Measurements from ENCODE around the gene PHF10. TPM values are rescaled to one million over a fixed set of nuclear protein-coding genes. Genes with fewer than 3 reads are reported as not detected.

PHF10 gene
- polyA plus RNA-seq, 4 donors, result 23.5 to 75.4 (median 36.6) TPM

DNA sequence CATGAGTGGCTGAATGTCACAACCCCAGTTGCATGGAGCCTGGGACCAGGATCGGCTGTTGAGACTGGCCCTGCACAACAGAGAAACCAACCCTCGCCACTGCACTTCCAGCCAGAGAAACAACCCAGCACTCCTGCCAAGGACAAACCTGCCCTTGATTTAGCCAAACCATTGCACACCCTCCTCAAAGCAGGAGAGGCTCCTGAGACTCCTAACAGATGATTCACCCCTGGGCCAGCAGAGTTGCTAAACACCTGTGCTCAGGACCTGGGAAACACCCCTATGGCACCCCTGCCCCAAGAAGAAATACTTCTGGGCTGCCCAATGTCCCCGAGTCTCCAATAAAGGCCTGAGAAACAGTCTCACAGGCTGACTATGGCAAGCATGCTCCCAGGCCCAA is 40.2 kb downstream of the PHF10 start:
- Histone ChIP-seq H3K36me3 (ENCODE audit: control insufficient read depth in 3 of 3, insufficient read depth in 2 of 3, low read depth in 1 of 3, low read length in 3 of 3) (peaks cover 0 to 30% (median 2%) of the 10 kb centered on the region in 3 donors), H3K27ac (ENCODE audit: low read depth in 1 of 3, low read length in 2 of 3) (no peak overlapping the region), H3K27me3 (ENCODE audit: control insufficient read depth in 3 of 3, insufficient read depth in 3 of 3, low read length in 3 of 3) (no peaks in the 10 kb centered on the region), H3K4me3 (ENCODE audit: low read depth in 1 of 3, low read length in 3 of 3) (no peak overlapping the region), H3K9me3 (ENCODE audit: control insufficient read depth in 2 of 2, insufficient read depth in 1 of 2, low read depth in 1 of 2, low read length in 1 of 2) (peaks cover 0 to 36% of the 10 kb centered on the region in 2 donors), H3K4me1 (ENCODE audit: control insufficient read depth in 3 of 3, insufficient read depth in 2 of 3, low read depth in 1 of 3, low read length in 2 of 3) (no peaks in the 10 kb centered on the region)
- FAIRE-seq, result no peak
- WGBS, 3 donors, result 88 to 100% (median 98%) methylated on average over 3 of the region's 3 CpGs
- DNase-seq, result no peak

- DNase-seq (peak; percentile 14 to 67), FAIRE-seq (no peak)
- Histone ChIP-seq H3K4me1 (ENCODE audit: control insufficient read depth in 3 of 3, insufficient read depth in 2 of 3, low read depth in 1 of 3, low read length in 2 of 3) (peaks cover 0 to 7% (median 0%) of the 10 kb centered on the region in 3 donors), H3K9me3 (ENCODE audit: control insufficient read depth in 2 of 2, insufficient read depth in 1 of 2, low read depth in 1 of 2, low read length in 1 of 2) (peaks cover 0 to 14% of the 10 kb centered on the region in 2 donors), H3K27me3 (ENCODE audit: control insufficient read depth in 3 of 3, insufficient read depth in 3 of 3, low read length in 3 of 3) (no peaks in the 10 kb centered on the region), H3K36me3 (ENCODE audit: control insufficient read depth in 3 of 3, insufficient read depth in 2 of 3, low read depth in 1 of 3, low read length in 3 of 3) (peaks cover 0 to 20% (median 0%) of the 10 kb centered on the region in 3 donors), H3K27ac (ENCODE audit: low read depth in 1 of 3, low read length in 2 of 3) (no peak overlapping the region), H3K4me3 (ENCODE audit: low read depth in 1 of 3, low read length in 3 of 3) (no peak overlapping the region)
- WGBS, 3 donors, result 40 to 65% (median 64%) methylated on average over 1 of the region's 1 CpG
Observed at GRCh38 chr6:169678342-169678741, 46.0 kb downstream of the PHF10 start.

GRCh38 chr6:169677096-169677495 is 47.2 kb downstream of the PHF10 start:
- Histone ChIP-seq H3K27ac (ENCODE audit: low read depth in 1 of 3, low read length in 2 of 3) (no peak overlapping the region), H3K9me3 (ENCODE audit: control insufficient read depth in 2 of 2, insufficient read depth in 1 of 2, low read depth in 1 of 2, low read length in 1 of 2) (peaks cover 0 to 11% of the 10 kb centered on the region in 2 donors), H3K4me1 (ENCODE audit: control insufficient read depth in 3 of 3, insufficient read depth in 2 of 3, low read depth in 1 of 3, low read length in 2 of 3) (peaks cover 0 to 7% (median 0%) of the 10 kb centered on the region in 3 donors), H3K4me3 (ENCODE audit: low read depth in 1 of 3, low read length in 3 of 3) (no peak overlapping the region), H3K27me3 (ENCODE audit: control insufficient read depth in 3 of 3, insufficient read depth in 3 of 3, low read length in 3 of 3) (no peaks in the 10 kb centered on the region), H3K36me3 (ENCODE audit: control insufficient read depth in 3 of 3, insufficient read depth in 2 of 3, low read depth in 1 of 3, low read length in 3 of 3) (peaks cover 0 to 19% (median 0%) of the 10 kb centered on the region in 3 donors)
- FAIRE-seq, result no peak
- peak; percentile 24 to 56 for DNase-seq
- WGBS, 3 donors, result 11 to 58% (median 54%) methylated on average over 1 of the region's 1 CpG

GRCh38 chr6:169675011-169675410 is 49.3 kb downstream of the PHF10 start:
- Histone ChIP-seq H3K9me3 (ENCODE audit: control insufficient read depth in 2 of 2, insufficient read depth in 1 of 2, low read depth in 1 of 2, low read length in 1 of 2) (no peaks in the 10 kb centered on the region), H3K4me1 (ENCODE audit: control insufficient read depth in 3 of 3, insufficient read depth in 2 of 3, low read depth in 1 of 3, low read length in 2 of 3) (peaks cover 0 to 7% (median 0%) of the 10 kb centered on the region in 3 donors), H3K36me3 (ENCODE audit: control insufficient read depth in 3 of 3, insufficient read depth in 2 of 3, low read depth in 1 of 3, low read length in 3 of 3) (peaks cover 0 to 23% (median 4%) of the 10 kb centered on the region in 3 donors), H3K4me3 (ENCODE audit: low read depth in 1 of 3, low read length in 3 of 3) (no peak overlapping the region), H3K27me3 (ENCODE audit: control insufficient read depth in 3 of 3, insufficient read depth in 3 of 3, low read length in 3 of 3) (no peaks in the 10 kb centered on the region), H3K27ac (ENCODE audit: low read depth in 1 of 3, low read length in 2 of 3) (no peak overlapping the region)
- 92 to 95% (median 92%) methylated on average over 3 of the region's 3 CpGs for WGBS, 3 donors
- no peak for DNase-seq
- no peak for FAIRE-seq

DNA sequence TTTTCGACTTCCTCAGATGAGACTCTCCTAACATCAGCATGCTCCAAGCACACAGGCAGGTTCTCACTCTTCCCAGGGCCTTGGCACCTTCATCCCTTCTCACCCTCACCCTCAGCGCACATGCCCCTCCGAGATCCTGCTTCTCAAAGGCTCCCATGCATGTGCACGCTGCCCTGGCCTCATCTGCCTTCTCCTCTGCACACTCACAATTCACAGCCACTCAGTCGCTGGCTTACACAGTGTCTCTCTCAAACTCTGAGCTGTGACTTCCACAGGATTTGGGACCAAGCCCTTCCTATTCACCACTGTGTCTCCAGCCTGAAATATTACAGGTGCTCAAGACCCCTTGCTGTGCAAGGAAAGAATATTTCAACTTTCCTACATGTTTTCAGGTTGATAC is 52.7 kb downstream of the PHF10 start:
- H3K36me3 ChIP-seq (ENCODE audit: control insufficient read depth in 3 of 3, insufficient read depth in 2 of 3, low read depth in 1 of 3, low read length in 3 of 3), result peaks cover 0 to 36% (median 6%) of the 10 kb centered on the region in 3 donors
- WGBS, 3 donors, result 96 to 98% (median 97%) methylated on average over 5 of the region's 5 CpGs
- H3K4me1 ChIP-seq (ENCODE audit: control insufficient read depth in 3 of 3, insufficient read depth in 2 of 3, low read depth in 1 of 3, low read length in 2 of 3), result no peaks in the 10 kb centered on the region
- FAIRE-seq, result no peak
- H3K4me3 ChIP-seq (ENCODE audit: low read depth in 1 of 3, low read length in 3 of 3), result no peak overlapping the region
- no peaks in the 10 kb centered on the region for H3K9me3 ChIP-seq (ENCODE audit: control insufficient read depth in 2 of 2, insufficient read depth in 1 of 2, low read depth in 1 of 2, low read length in 1 of 2)
- no peaks in the 10 kb centered on the region for H3K27me3 ChIP-seq (ENCODE audit: control insufficient read depth in 3 of 3, insufficient read depth in 3 of 3, low read length in 3 of 3)
- DNase-seq, result no peak
- no peak overlapping the region for H3K27ac ChIP-seq (ENCODE audit: low read depth in 1 of 3, low read length in 2 of 3)

DNA sequence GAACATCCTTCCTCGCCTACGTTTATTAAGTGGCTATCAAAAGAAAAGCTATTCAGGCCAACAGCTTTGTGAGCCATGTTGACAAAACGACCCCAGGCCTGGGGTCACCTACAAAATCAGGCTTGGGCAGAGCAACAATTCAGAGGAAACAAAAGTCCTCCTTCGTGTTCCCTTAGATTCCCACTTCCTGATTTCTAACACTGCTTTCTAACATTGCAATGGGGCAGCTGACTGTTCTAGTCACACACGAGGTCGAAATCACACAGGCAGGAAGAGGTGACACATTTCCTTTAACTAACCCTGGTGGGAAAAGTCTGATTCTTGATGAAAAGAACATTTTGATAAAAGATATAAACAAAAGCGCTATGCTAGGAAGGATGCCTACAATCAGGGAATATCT is 54.4 kb downstream of the PHF10 start:
- H3K9me3 ChIP-seq (ENCODE audit: control insufficient read depth in 2 of 2, insufficient read depth in 1 of 2, low read depth in 1 of 2, low read length in 1 of 2), result no peaks in the 10 kb centered on the region
- WGBS, 3 donors, result 61 to 79% (median 78%) methylated on average over 7 of the region's 7 CpGs
- H3K4me1 ChIP-seq (ENCODE audit: control insufficient read depth in 3 of 3, insufficient read depth in 2 of 3, low read depth in 1 of 3, low read length in 2 of 3), result no peaks in the 10 kb centered on the region
- DNase-seq (no peak), FAIRE-seq (no peak)
- peak overlapping the region in 1 of 3 donors; percentile 45 for H3K27ac ChIP-seq (ENCODE audit: low read depth in 1 of 3, low read length in 2 of 3)
- H3K4me3 ChIP-seq (ENCODE audit: low read depth in 1 of 3, low read length in 3 of 3), result no peak overlapping the region
- H3K36me3 ChIP-seq (ENCODE audit: control insufficient read depth in 3 of 3, insufficient read depth in 2 of 3, low read depth in 1 of 3, low read length in 3 of 3), result peaks cover 0 to 45% (median 6%) of the 10 kb centered on the region in 3 donors
- no peaks in the 10 kb centered on the region for H3K27me3 ChIP-seq (ENCODE audit: control insufficient read depth in 3 of 3, insufficient read depth in 3 of 3, low read length in 3 of 3)

GRCh38 chr6:169669147-169669546 is 55.2 kb downstream of the PHF10 start:
- Histone ChIP-seq H3K27ac (ENCODE audit: low read depth in 1 of 3, low read length in 2 of 3) (peak overlapping the region in 1 of 3 donors; percentile 22), H3K9me3 (ENCODE audit: control insufficient read depth in 2 of 2, insufficient read depth in 1 of 2, low read depth in 1 of 2, low read length in 1 of 2) (no peaks in the 10 kb centered on the region), H3K4me1 (ENCODE audit: control insufficient read depth in 3 of 3, insufficient read depth in 2 of 3, low read depth in 1 of 3, low read length in 2 of 3) (no peaks in the 10 kb centered on the region), H3K4me3 (ENCODE audit: low read depth in 1 of 3, low read length in 3 of 3) (no peak overlapping the region), H3K36me3 (ENCODE audit: control insufficient read depth in 3 of 3, insufficient read depth in 2 of 3, low read depth in 1 of 3, low read length in 3 of 3) (peaks cover 0 to 49% (median 6%) of the 10 kb centered on the region in 3 donors), H3K27me3 (ENCODE audit: control insufficient read depth in 3 of 3, insufficient read depth in 3 of 3, low read length in 3 of 3) (no peaks in the 10 kb centered on the region)
- no peak for DNase-seq
- WGBS, 3 donors, result 81 to 90% (median 81%) methylated on average over 6 of the region's 6 CpGs
- no peak for FAIRE-seq

GRCh38 chr6:169668203-169668847 is 56.0 kb downstream of the PHF10 start:
- Histone ChIP-seq H3K36me3 (ENCODE audit: control insufficient read depth in 3 of 3, insufficient read depth in 2 of 3, low read depth in 1 of 3, low read length in 3 of 3) (peaks cover 0 to 57% (median 6%) of the 10 kb centered on the region in 3 donors), H3K4me3 (ENCODE audit: low read depth in 1 of 3, low read length in 3 of 3) (no peak overlapping the region), H3K9me3 (ENCODE audit: control insufficient read depth in 2 of 2, insufficient read depth in 1 of 2, low read depth in 1 of 2, low read length in 1 of 2) (no peaks in the 10 kb centered on the region), H3K27me3 (ENCODE audit: control insufficient read depth in 3 of 3, insufficient read depth in 3 of 3, low read length in 3 of 3) (no peaks in the 10 kb centered on the region), H3K4me1 (ENCODE audit: control insufficient read depth in 3 of 3, insufficient read depth in 2 of 3, low read depth in 1 of 3, low read length in 2 of 3) (no peaks in the 10 kb centered on the region), H3K27ac (ENCODE audit: low read depth in 1 of 3, low read length in 2 of 3) (no peak overlapping the region)
- no peak for FAIRE-seq
- DNase-seq, result no peak
- 91 to 95% (median 93%) methylated on average over 15 of the region's 15 CpGs for WGBS, 3 donors

DNA sequence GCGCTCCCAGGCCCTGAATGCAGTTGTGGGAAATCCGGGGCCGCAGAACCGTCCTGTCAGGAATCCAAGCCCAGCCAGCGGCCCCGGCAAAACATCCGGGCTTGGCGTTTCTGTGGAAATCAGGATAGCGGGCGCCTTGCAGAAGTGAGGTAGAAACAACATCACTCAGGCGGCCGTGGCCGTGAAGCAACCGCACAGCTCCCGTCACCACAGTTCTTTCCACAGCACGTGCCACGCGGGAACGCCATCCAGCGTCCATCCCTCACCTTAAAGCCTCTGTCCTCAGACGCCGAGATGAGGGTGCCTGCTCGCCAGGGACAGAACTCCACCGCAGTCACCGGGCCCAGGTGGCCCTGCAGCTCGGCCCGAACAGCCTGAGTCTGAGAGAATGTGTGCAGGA is 56.6 kb downstream of the PHF10 start:
- no peak overlapping the region for H3K27ac ChIP-seq (ENCODE audit: low read depth in 1 of 3, low read length in 2 of 3)
- H3K27me3 ChIP-seq (ENCODE audit: control insufficient read depth in 3 of 3, insufficient read depth in 3 of 3, low read length in 3 of 3), result no peaks in the 10 kb centered on the region
- DNase-seq (no peak), FAIRE-seq (no peak)
- H3K9me3 ChIP-seq (ENCODE audit: control insufficient read depth in 2 of 2, insufficient read depth in 1 of 2, low read depth in 1 of 2, low read length in 1 of 2), result no peaks in the 10 kb centered on the region
- H3K36me3 ChIP-seq (ENCODE audit: control insufficient read depth in 3 of 3, insufficient read depth in 2 of 3, low read depth in 1 of 3, low read length in 3 of 3), result peaks cover 0 to 60% (median 6%) of the 10 kb centered on the region in 3 donors
- no peak overlapping the region for H3K4me3 ChIP-seq (ENCODE audit: low read depth in 1 of 3, low read length in 3 of 3)
- 97 to 98% (median 97%) methylated on average over 27 of the region's 27 CpGs for WGBS, 3 donors
- H3K4me1 ChIP-seq (ENCODE audit: control insufficient read depth in 3 of 3, insufficient read depth in 2 of 3, low read depth in 1 of 3, low read length in 2 of 3), result no peaks in the 10 kb centered on the region
